EH (cell line): Measurements from ENCODE around the gene HDHD3.

Experiments
- DNase-seq: peaks from one replicate; pipeline ENCODE4 v3.0.0-alpha.2; 2015; ENCODE audit warnings: low read depth

The HDHD3 gene

DNA sequence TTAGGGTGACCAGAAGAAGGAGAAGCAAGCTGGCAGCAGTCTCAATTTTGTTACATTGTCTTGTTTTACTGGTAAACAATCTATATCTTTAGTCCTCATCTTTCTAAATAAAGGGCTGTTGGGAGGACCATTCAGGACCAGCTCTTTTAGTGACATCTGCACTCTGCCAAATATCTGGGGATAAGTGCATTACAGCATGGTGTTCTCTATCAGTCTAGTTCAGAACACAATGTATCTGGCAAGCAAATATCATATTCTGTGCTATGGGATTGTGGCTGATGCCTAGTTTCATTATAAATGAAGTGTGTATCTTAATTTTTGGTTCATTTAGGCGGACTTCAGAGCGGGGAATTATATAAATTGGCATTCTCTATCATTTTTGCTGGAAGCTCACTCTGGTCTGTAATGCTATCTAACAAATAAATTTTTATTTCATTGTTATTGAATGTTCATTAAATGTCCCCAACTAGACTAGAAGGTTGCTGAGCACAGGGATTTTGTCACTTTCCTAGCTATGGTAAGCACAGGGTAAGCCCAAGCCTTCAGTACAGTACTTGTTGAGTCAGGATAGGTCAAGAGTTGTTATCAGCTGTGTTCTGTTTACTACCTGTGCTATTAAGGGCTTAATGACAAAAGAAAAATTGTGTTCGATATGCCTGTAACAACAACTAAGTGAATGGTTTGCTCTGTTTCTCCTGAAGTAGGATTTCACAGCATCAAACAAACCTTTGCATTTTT, 48.6 kb downstream of the HDHD3 start:
- DNase-seq, result no peak

DNA sequence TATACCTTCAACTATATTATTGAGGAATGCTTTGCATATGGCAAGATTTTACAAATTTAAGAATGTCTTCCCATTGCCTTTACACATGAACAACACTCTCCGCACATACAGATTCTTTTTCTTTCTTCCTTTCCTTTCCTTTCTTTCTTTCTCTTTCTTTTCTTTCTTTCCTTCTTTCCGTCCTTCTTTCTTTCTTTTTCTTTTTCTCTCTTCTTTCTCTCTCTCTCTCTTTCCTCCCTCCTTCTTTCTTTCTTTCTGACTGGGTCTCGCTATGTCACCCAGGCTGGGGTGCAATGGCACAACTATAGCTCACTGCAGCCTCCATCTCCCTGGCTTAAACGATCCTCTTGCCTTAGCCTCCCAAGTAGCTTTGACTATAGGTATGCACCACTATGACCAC, 50.6 kb downstream of the HDHD3 start:
- no peak for DNase-seq
